Endothelial cell (in vitro differentiated cells): ENCODE results near the gene SLC38A4. TPM values are rescaled to one million over a fixed set of nuclear protein-coding genes. Genes with fewer than 3 reads are reported as not detected.

Experiments
- DNase-seq: peaks from one replicate; pipeline ENCODE4 v3.0.0; 2021; ENCODE audit warnings: low spot score
- H3K27ac Mint-ChIP-seq: one replicate; pipeline ENCODE4 v1.8.0; 2021; ENCODE audit warnings: mixed read lengths, inconsistent platforms; ENCODE audit not compliant: unreplicated experiment
- H3K27me3 Mint-ChIP-seq: one replicate; pipeline ENCODE4 v1.8.0; 2021; ENCODE audit warnings: mild to moderate bottlenecking, moderate library complexity, mixed read lengths, inconsistent platforms; ENCODE audit not compliant: unreplicated experiment
- H3K36me3 Mint-ChIP-seq: one replicate; pipeline ENCODE4 v1.8.0; 2021; ENCODE audit warnings: mild to moderate bottlenecking, low read depth, mixed read lengths, inconsistent platforms; ENCODE audit not compliant: unreplicated experiment
- H3K4me1 Mint-ChIP-seq: one replicate; pipeline ENCODE4 v1.8.0; 2021; ENCODE audit warnings: mild to moderate bottlenecking, mixed read lengths, inconsistent platforms; ENCODE audit not compliant: unreplicated experiment
- H3K4me3 Mint-ChIP-seq: one replicate; pipeline ENCODE4 v1.8.0; 2021; ENCODE audit warnings: mild to moderate bottlenecking, mixed read lengths, inconsistent platforms; ENCODE audit not compliant: unreplicated experiment
- H3K9me3 Mint-ChIP-seq: one replicate; pipeline ENCODE4 v1.8.0; 2021; ENCODE audit warnings: mixed read lengths, inconsistent platforms; ENCODE audit not compliant: unreplicated experiment
- total RNA-seq: library from RNA; stranded (reverse); fragmentation: NEBNext Ultra II Directional; extraction: Animal tissue kit (Norgen Biotek cat#: 25700); gene quantifications from one replicate; pipeline ENCODE4 v1.2.1, GENCODE V29; 2021; ENCODE audit not compliant: unreplicated experiment
- TF ChIP-seq, protein P1 (sequence below): fragments of 200-600 bp; sonication (generic); IDR thresholded peaks from one replicate; pipeline ENCODE4 v1.5.0; 2021; ENCODE audit warnings: antibody characterized with exemption; ENCODE audit not compliant: unreplicated experiment

The SLC38A4 gene
- total RNA-seq, 1 donor from 2014 or later: not detected

GRCh38 chr12:46815809-46816208 is 10.0 kb downstream of the SLC38A4 start:
- TF ChIP-seq, protein P1, sequence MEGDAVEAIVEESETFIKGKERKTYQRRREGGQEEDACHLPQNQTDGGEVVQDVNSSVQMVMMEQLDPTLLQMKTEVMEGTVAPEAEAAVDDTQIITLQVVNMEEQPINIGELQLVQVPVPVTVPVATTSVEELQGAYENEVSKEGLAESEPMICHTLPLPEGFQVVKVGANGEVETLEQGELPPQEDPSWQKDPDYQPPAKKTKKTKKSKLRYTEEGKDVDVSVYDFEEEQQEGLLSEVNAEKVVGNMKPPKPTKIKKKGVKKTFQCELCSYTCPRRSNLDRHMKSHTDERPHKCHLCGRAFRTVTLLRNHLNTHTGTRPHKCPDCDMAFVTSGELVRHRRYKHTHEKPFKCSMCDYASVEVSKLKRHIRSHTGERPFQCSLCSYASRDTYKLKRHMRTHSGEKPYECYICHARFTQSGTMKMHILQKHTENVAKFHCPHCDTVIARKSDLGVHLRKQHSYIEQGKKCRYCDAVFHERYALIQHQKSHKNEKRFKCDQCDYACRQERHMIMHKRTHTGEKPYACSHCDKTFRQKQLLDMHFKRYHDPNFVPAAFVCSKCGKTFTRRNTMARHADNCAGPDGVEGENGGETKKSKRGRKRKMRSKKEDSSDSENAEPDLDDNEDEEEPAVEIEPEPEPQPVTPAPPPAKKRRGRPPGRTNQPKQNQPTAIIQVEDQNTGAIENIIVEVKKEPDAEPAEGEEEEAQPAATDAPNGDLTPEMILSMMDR: no peak
- H3K4me3 Mint-ChIP-seq: no peak overlapping the region
- no peaks in the 10 kb centered on the region for H3K36me3 Mint-ChIP-seq
- H3K27me3 Mint-ChIP-seq: no peaks in the 10 kb centered on the region
- no peaks in the 10 kb centered on the region for H3K9me3 Mint-ChIP-seq
- no peak for DNase-seq
- H3K4me1 Mint-ChIP-seq: no peaks in the 10 kb centered on the region
- H3K27ac Mint-ChIP-seq: no peak overlapping the region

DNA sequence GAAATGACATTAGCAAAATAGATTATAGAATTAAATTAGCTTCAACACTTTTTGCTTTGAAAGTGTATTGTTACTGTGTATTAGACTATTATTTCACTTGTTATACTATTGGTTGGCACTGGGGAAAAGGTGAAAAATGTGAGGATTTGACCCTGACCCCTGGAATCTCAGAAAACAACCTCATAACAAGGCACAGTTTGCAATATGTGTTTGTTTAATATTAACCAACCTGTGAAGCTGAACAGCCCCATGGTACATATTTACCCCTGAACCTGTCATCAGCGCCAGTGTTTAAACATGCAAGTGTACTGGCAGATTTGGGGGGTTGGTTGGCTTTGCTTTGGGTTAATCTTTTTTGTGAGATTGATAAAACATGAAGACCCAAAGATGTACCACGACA is 11.7 kb downstream of the SLC38A4 start:
- H3K9me3 Mint-ChIP-seq: no peaks in the 10 kb centered on the region

DNA sequence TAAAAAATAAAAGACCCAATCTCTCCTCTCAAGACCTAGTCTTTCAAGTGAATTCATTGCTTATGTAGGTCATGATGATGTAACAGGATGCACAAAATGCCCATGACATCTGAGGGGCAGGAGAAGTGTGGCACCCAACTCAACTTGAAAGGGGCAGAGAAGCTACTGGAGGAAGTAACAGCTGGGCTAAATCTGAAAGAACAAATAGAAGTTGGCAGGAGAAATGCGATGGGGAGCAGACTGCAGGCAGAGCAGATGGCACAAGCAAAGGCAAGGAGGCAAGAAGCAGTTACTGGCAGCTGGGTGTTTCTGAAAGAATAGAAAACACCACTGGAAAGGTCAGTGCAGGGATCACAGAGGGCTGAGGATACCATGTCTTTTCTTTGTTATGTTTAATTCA is 14.6 kb downstream of the SLC38A4 start:
- Mint-ChIP-seq H3K27me3 (no peaks in the 10 kb centered on the region), H3K36me3 (no peaks in the 10 kb centered on the region), H3K27ac (no peak overlapping the region), H3K4me1 (no peaks in the 10 kb centered on the region), H3K9me3 (no peaks in the 10 kb centered on the region), H3K4me3 (no peak overlapping the region)
- DNase-seq: no peak
- TF ChIP-seq, protein P1: no peak

More for the DNA sequence above, 11.7 kb downstream of the SLC38A4 start:
- H3K36me3 Mint-ChIP-seq: no peaks in the 10 kb centered on the region
- no peak overlapping the region for H3K4me3 Mint-ChIP-seq
- H3K27ac Mint-ChIP-seq: no peak overlapping the region
- H3K27me3 Mint-ChIP-seq: no peaks in the 10 kb centered on the region
- TF ChIP-seq, protein P1: no peak
- no peaks in the 10 kb centered on the region for H3K4me1 Mint-ChIP-seq
- DNase-seq: no peak

DNA sequence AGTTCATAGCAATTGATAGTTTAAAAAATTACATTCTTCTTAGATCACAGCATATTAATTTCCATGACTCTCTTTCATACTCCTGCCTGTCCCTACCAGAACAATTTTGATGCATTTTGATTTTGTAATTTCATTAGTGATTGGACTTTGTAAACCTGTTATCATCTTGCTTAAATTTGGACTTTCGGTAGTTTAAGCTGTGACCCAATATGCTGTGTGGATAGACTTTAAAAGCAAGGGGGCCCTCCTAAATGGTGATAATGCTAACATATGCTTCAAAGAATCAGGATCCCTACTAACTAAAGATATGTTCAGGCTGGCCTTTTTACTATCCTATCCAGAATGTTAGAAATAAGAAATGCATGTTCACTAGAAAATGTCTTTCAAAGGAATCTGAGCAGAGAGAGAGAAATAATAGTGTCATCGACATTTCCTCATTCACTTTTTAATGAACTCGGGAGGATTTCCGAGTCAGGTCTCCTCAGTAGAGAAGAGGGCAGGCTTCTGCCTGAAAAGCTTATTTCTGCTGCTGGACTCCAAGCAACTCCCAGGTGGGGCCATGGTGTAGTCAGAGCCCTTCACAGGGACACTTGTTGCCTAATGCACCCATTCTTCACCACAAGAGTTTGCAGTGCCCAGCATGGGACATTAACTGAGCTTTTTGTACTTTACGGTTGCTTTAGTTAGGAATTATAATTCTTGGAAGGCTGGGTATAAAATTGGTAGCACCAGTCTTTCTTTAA is 16.7 kb downstream of the SLC38A4 start:
- Mint-ChIP-seq H3K36me3 (no peaks in the 10 kb centered on the region), H3K4me1 (no peaks in the 10 kb centered on the region), H3K27me3 (no peaks in the 10 kb centered on the region), H3K27ac (no peak overlapping the region), H3K9me3 (no peaks in the 10 kb centered on the region), H3K4me3 (no peak overlapping the region)
- no peak for DNase-seq
- TF ChIP-seq, protein P1: no peak

DNA sequence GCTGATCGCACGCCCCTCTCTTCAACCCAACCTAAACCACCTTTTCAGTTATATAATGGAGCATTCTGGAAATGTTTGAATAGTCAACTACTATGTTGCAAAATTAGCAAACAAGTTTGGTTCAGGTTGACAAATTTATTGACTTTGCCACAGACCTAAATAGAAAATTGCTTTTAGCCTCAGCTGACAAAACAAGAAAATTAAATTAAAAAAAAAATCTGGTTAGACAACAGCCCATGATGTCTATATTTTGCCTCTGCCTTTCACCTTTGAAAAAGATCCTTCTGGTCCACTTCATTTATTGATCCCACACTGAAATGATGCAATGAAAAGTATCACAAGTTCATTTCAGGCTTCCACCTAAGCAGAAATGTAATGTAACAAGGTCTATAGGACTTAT is 17.5 kb downstream of the SLC38A4 start:
- Mint-ChIP-seq H3K27ac (no peak overlapping the region), H3K4me1 (no peaks in the 10 kb centered on the region), H3K36me3 (no peaks in the 10 kb centered on the region), H3K4me3 (no peak overlapping the region), H3K27me3 (no peaks in the 10 kb centered on the region), H3K9me3 (no peaks in the 10 kb centered on the region)
- DNase-seq: no peak
- TF ChIP-seq, protein P1: no peak
